ENCODE results near the gene GNG7.
"Not testable (repeated sequence)": the region's sequence is repeated elsewhere in the genome, so short reads cannot be mapped to it uniquely, and the experiment has no call there.

GNG7 gene

GRCh38 chr19:2511570-2511969 lies 190.9 kb downstream of the GNG7 start:
- DNase-seq (ENCODE audit: low read depth in 2 of 2) = no peak

DNA sequence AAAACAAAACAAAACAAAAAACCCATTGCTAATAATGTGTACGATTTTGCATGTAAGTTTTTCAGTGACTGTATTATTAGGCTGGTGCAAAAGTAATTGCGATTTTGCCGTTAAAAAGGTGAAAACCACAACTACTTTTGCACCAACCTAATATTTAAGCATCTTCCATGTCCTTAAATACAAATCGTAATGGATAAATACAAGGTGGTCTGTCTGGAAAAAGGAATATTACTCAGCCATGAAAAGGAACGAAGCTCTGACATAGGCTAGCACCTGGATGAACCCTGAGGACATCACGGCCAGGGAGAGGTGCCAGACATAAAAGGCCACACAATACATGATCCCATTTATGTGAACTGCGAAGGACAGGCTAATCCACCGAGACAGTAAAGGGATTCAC lies 193.4 kb downstream of the GNG7 start:
- no peak for DNase-seq (ENCODE audit: low read depth in 2 of 2)

DNA sequence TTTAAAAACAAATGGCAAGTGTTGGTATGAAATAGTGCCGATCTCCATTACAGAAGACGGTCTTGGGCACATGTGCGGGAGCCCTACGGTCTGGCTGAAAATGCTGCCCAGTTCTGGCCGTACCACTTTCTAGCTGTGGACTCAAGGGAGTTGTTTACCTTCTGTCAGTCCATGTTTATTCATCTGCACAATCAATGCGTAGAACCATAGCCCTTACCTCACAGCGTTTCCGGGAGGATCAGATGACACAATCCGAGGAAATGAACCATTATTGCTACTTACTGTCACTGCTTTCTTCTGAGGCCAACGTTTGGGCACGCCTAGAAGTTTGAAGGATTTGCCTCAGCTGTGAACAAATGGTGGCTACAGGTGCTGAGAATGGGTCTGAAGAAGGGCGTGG lies 195.4 kb downstream of the GNG7 start:
- no peak for DNase-seq (ENCODE audit: low read depth in 2 of 2)

DNA sequence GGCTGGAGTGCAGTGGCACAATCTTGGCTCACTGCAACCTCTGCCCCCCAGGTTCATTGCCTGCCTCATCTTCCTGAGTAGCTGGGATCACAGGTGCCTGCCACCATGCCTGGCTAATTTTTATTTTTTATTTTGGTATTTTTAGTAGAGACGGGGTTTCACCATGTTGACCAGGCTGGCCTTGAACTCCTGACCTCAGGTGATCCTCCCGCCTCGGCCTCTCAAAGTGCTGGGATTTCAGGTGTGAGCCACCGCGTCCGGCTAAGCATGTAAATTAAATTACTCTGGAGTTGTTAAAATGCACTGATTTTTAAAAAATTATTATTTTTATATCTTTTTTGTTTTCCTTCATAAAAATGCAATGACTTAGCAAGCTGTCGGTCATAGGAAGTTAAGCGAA lies 195.8 kb downstream of the GNG7 start:
- not testable (repeated sequence) for DNase-seq (ENCODE audit: low read depth in 2 of 2)

DNA sequence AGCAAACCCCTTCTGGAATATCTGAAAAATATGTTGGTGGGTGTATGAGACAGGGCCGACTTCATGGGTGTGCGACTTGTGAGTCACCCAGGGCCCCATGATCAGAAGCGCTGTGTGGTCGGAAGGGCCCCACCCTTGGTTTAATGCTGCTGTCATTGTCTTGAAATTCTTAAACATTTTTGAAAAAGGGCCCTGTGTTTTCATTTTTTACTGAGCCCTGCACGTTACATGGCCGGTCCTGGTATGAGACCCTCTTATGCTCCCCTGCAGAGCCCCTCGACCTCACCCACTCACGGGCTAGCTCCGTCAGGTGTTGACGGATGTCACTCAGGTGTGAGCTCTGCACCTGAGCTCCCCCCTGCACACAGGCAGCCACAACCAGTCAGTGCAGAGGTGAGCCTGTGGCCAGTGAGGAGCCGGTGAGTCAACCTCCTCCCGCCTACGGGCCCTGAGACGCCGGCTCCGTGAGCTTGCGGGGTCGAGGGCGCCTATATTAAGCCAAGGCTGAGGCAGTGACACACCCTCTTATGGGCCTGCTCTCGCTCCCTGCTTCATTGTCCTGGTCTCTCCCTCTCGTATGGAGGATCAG lies 198.9 kb downstream of the GNG7 start:
- no peak for DNase-seq (ENCODE audit: low read depth in 2 of 2)

DNA sequence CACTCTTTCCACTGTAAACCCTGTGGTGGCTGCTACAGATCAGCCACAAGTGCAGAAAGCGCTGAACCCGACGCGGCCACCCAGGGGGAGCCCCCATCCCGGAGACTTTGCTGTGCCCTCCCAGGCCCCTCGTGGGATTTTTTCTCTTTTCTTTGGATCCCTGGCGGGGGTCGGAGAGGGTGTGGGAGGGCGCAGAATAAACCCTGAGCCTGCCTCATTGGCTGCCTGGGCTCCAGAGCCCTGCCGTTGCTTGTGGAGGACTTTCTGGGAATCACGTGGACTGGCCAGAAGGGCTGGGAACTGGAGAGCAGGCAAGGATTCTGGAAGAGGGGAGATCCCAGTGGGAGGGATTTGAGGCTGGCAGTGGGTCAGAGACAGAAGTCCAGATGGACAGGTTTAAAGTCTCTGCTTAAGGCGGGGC lies 201.6 kb downstream of the GNG7 start:
- no peak for DNase-seq (ENCODE audit: low read depth in 2 of 2)

GRCh38 chr19:2500156-2500555 lies 202.3 kb downstream of the GNG7 start:
- DNase-seq (ENCODE audit: low read depth in 2 of 2) = no peak

DNA sequence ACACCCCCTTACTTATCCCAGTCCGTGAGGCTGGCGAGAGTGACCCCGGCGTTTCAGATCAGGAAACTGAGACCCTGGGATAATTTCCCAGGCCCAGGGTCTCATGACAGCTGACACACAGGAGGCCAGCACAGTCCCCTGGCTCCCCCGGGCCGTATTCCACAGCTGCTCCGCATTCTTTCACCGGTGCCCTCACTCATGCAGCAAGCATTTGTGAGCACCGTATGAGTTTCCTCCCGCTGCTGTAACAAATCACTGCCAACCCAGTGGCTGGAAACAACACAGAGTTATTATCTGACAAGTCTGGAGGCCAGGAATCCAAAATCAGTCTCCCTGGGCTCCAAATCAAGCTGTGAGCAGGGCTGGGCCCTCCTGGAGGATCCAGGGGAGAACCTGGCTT lies 205.3 kb downstream of the GNG7 start:
- DNase-seq (ENCODE audit: low read depth in 2 of 2) = no peak

DNA sequence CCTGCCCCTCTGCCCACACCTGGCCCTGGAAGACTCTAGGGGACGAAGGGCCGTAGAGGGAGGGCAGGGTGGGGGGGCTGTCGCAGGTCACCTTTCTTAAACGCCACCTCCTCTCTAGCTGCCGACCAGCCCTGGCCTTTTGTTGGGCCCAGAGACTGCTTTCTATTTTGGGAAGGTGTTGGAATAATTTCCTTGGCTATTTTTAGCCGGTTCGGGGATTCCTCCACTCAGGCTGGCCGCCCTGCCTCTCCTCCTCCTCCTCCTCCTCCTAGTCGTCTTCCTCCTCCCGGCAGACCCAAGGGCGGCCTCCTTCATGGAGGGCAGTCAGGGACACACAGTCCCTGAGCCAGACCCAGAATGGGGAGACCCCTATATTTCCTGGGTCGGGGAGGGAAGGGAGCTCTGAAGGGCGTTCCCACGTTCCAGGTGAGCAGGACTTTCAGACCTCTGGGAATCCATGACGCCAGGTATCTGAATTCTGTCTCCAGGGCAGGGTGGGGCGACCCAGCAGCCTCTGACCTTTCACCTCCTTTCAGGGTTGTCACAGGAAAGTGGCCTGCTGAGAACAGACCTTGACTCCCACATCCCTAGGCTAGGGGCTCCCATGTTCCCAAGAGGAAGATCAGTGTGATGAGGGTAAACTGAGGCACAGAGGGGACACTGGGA lies 206.7 kb downstream of the GNG7 start:
- no peak for DNase-seq (ENCODE audit: low read depth in 2 of 2)

DNA sequence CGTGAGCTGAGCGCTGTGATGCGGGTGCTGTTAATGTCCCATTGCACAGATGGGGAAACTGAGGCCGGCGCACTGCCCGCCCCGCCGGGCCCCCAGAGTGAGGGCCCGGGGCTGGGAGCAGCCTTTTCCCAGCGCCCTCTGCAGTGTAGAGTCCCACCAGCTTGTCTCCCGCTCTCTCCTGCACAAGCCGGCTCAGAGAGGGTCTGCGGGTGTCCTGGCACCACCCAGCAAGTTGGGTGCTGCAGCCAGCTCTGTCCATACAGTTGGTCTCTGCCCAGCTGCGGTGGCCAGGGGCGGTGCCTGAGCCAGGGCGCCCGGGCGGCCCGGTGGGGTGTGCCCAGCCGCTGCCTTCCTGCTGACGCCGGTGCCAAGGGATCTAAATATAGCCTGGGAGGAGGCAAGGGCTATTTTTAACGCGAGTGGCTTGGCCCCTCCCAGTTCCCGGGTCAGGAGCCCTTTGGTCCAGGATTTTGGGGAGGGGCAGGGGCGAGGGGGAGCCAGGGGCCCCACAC lies 207.3 kb downstream of the GNG7 start:
- DNase-seq (ENCODE audit: low read depth in 2 of 2) = no peak

DNA sequence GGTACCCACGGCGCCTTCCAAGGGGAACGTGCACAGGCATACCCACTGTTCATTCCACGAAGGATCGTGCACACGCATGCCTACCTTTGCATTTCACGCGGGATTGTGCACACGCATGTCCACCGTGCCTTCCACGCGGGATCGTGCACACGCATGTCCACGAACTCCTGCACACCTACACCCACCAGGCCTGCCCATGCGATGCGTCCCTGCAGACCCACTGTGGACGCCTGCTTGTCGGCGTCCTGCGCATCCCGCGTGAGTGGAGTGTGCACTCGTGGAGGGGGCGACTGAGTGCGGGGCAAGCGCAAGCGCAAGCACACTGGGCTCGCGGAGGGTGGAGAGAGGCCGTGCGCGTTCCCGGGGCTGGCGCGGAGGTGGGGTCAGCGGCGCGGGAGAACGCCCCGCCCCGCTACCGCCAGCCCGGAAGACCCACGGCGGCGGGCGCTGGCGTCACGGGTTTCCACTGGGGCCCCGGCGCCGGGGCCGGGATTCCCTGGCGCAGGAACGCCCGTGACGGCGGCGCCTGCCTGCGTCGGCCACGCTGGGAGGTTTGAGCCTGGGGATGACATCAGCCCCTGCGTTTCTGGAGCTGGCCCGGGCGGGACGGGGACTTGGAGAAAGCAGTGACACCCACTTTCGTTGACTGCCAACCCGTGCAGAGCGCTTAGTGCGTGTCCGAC lies 207.9 kb downstream of the GNG7 start:
- DNase-seq (ENCODE audit: low read depth in 2 of 2) = no peak

DNA sequence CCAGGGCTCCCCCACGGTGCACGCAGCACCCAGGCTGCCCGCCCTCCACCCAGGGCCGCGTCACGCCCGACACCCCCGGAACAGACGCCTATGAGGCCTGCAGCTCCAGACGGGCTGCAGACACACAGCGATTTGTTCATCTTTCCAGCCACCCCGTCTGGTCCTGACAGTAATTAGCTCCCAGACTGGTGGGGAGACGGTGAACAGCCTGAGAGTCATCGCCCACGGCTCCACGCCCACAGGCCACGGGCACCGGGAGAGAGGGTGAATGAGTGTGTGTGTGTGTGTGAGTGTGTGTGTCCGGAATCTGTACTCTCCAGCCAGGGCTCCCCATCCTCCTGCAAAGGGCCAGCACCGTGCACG lies 208.4 kb downstream of the GNG7 start:
- no peak for DNase-seq (ENCODE audit: low read depth in 2 of 2)

GRCh38 chr19:2493448-2493847 lies 209.0 kb downstream of the GNG7 start:
- DNase-seq (ENCODE audit: low read depth in 2 of 2) = not testable (repeated sequence)

- no peak for DNase-seq (ENCODE audit: low read depth in 2 of 2)
These were observed 209.6 kb downstream of the GNG7 start for GRCh38 chr19:2492870-2493269.

DNA sequence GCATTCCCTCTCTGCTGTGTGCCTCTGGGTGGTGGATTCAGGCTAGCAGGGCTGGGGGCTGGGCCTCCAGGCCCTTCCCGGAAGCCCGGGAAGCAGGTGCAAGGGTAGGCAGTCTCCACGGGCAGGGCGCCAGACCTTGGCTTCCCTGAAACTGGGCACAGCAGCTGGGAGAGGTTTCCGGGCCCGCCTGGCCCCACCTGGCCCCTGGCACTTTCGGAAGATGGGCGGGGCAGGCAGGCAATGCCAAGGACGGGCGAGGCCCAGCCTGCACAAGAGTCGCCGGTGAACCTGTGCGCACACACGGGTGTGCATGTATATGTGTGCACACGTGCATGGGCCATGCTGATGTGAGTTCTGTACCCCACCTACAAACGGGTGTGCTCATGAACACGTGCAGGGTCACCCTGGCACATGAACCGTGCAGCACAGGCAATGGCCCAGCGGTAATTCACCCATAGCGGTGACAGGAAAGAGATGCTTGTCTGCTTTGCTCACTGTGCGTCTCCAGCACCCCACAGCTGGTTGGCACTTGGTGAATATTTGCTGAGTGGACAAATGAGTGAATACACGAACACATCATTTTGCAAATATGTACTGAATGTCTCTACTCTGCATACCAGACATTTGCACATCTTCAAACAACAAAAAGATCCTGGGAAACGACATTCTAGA lies 211.2 kb downstream of the GNG7 start:
- peak; percentile 75 to 76 for DNase-seq (ENCODE audit: low read depth in 2 of 2)

DNA sequence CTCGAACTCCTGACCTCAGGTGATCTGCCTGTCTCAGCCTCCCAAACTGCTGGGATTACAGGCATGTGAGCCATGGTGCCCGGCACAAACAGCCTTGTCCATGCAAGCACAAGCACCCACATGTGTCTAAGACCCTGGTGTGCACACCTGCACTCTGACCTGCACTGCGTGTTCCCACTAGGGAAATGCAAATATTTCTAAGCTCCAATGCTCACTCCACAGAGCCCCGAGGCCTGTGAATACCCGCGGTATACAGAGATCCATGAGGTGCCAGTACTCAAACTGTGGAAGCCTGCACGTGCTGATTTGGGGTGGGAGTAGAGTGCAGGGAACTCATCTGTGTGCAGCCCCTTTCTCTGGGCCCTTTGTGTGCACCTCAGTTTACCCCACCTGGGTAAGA lies 211.8 kb downstream of the GNG7 start:
- no peak for DNase-seq (ENCODE audit: low read depth in 2 of 2)

DNA sequence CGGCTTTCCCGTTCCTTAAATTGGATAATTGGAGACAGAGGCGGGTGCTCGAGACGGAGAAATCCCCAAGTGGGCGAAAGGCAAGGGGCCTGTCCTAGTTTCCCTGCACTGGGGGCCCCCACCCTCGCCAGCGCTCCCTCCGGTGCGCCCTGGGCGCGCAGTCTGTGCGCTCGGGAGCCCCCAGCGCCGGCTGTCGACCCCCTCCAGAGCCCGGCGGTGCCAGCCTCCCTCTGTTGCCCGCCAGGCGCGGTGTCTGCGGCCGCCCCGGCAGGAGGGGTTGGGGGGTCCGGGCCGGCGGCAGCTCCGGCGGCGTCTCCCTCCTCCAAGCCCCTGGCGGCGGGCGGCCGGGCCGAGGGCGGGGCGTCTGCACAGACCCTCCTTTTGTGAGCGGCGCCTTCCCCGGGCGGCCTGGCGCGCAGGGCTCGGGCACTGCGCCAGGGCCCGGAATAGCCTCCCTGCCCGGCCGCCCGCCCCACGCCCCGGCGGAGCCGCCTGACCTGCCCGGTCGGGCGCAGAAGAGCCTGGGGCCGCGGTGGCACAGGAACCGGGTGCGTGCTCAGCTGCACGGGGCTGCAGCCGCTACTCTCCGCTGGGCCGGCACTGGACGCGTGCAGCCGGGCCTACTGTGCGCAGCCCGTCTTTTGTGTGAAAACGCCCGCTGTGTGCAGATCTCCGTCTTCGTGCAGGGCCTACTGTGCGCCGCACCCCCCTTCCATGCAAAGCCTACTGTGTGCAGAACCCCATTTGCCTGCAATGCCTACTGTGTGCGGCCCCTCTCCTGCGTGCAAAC lies 213.4 kb downstream of the GNG7 start:
- DNase-seq (ENCODE audit: low read depth in 2 of 2) = no peak

DNA sequence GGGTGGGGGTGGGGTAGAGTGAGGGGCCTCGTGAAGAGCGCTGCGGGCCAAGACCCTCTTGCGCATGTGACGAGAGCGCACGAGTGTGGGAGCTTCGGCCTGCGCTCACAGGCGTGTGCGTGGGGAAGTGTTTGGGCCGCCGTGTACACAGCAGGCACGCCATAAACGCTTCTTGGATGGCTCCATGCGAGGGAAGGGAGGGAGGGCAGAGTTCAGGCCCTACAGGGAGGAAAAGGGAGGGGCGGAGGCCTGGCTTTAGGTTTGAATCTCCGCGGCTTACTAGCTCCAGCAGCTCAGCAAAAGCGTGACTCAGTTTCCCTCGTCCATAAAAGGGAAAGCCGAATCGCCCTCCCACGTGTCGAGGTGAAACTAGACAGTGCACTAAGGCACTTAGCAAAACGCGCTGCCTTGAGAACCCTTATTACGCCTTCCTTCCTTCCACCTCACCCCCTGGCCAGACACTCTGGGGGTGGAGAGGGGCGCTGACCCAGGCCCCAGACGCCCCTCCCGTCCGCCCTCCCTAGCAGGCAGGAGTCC lies 214.0 kb downstream of the GNG7 start:
- no peak for DNase-seq (ENCODE audit: low read depth in 2 of 2)

DNA sequence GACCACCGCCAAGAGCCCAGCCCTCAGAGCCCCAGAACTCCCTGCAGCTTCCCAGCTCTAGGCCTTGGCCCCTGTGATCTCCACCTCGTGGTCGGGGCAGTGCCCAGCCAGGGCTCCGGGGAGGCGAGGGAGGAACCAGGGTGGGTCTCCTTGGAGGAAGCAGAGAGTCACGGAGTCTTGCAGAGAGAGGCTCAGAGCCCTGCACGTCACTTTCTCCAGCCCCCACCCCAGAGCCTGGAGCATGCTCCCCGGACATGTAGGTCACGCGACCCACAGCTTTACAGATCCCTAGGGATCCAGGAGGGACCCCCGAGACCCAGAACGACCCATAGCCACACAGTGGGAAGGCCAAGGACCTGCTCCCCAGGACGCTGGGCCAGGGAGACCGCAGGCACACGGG lies 214.7 kb downstream of the GNG7 start:
- no peak for DNase-seq (ENCODE audit: low read depth in 2 of 2)

DNA sequence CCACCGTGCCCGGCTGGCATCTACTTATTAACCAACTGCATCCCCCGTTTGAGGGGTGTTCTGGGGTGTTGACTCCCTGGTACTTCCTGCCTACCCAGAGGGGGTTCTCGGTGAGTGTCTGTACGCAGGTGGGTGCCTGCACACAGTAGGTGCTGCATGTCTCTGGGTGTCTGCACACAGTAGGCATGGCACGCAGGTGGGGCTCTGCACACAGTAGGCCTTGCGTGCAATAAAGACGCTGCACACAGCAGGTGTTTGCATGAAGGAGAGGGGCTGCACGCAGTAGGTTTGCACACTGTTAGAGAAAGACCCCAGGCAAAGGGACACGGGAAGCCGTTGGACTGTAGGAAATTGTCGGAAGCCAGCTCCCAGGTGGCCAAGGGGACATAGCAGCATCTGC lies 215.4 kb downstream of the GNG7 start:
- DNase-seq (ENCODE audit: low read depth in 2 of 2) = no peak

DNA sequence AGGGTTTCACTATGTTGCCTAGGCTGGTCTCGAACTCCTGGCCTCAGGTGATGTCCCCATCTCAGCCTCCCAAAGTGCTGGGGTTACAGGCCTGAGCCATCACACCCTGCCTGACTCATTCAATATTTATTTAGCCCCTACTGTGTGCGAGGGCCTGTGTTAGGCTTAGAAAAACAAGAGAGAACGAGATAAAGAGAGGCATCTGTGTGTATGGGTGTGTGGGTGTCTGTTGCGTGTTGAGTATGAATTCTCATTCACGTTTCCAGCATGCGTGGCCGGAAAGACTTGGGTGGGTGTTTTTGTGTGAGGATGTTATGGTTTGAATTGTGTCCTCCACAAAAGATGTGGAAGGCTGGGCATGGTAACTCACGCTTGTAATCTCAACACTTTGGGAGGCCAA lies 217.1 kb downstream of the GNG7 start:
- no peak for DNase-seq (ENCODE audit: low read depth in 2 of 2)

Measured in fibroblast of skin of left biceps (primary cell).